ENCODE measurements around the gene MED8. TPM values are rescaled to one million over a fixed set of nuclear protein-coding genes. Genes with fewer than 3 reads are reported as not detected.

The MED8 gene
- total and polyA plus RNA-seq, 5 donors from 2014 or later, result 18.4 to 51.3 (median 45.9) TPM

DNA sequence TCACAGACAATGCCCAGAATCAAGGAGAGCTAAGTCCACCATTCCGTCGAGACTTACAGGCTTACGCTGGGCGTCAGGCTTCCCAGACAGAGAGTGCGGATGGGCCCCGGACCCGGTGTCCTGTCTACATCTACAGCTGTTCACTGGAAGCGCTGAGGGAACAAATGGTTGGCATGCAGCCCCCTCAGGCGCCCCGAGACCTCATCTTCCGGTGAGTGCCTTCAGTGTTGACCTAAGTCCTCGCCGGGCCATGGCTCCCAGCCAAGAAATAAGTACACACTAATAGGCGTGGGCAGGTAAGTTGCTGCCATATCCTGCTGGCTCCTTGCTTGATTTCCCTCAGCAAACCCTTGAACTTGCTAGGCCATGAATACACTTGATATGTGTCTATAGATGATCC is 37.9 kb upstream of the MED8 start:
- H3K4me1 Mint-ChIP-seq, result peaks cover 0 to 4% (median 0%) of the 10 kb centered on the region in 4 donors
- peaks cover 0 to 1% (median 0%) of the 10 kb centered on the region in 7 donors for H3K9me3 Mint-ChIP-seq
- H3K27ac Mint-ChIP-seq, result peak overlapping the region in 1 of 3 donors; percentile 87
- peaks cover 52% of the 10 kb centered on the region for H3K36me3 Mint-ChIP-seq
- peaks cover 83% of the 10 kb centered on the region for H3K36me3 ChIP-seq (ENCODE audit: control insufficient read depth, insufficient read depth, low read length)
- no peaks in the 10 kb centered on the region for H3K9me3 ChIP-seq (ENCODE audit: control insufficient read depth in 2 of 2, low read length in 2 of 2)
- H3K4me3 ChIP-seq (ENCODE audit: low read depth, low read length), result no peak overlapping the region
- DNase-seq, result no peak
- no peak overlapping the region for H3K4me3 Mint-ChIP-seq
- H3K27ac ChIP-seq (ENCODE audit: insufficient read depth, low read length, poor library complexity, severe bottlenecking), result no peak overlapping the region
- no peak for ATAC-seq (ENCODE audit: low read depth in 2 of 2)
- no peaks in the 10 kb centered on the region for H3K27me3 ChIP-seq (ENCODE audit: control insufficient read depth, insufficient read depth, low read length)
- H3K4me1 ChIP-seq (ENCODE audit: control insufficient read depth, insufficient read depth, low read length, poor library complexity, severe bottlenecking), result no peaks in the 10 kb centered on the region
- no peaks in the 10 kb centered on the region for H3K27me3 Mint-ChIP-seq

DNA sequence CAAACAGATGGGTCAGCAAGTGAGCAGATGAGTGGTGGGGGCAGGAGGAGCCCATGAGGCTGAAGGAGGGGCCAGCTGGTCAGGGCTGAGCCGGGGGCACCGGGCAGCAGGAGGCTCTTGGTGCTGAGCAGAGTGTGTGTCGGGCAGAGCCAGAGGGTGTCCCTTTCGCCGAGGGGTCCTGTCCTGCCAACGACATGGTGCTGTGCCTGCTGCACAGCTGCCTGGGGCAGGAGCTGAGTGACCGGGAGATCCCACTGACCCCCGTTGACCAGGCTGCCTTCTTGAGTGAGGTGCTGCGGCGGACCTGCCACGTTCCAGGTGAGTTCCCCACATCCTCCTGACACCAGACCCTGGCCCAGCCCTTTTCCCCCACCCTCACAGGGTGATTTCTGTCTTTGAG is 36.6 kb upstream of the MED8 start:
- no peaks in the 10 kb centered on the region for H3K4me1 ChIP-seq (ENCODE audit: control insufficient read depth, insufficient read depth, low read length, poor library complexity, severe bottlenecking)
- Mint-ChIP-seq H3K4me1 (peaks cover 0 to 4% (median 0%) of the 10 kb centered on the region in 4 donors), H3K9me3 (peaks cover 0 to 1% (median 0%) of the 10 kb centered on the region in 7 donors), H3K36me3 (peaks cover 53% of the 10 kb centered on the region), H3K27me3 (no peaks in the 10 kb centered on the region), H3K27ac (no peak overlapping the region), H3K4me3 (no peak overlapping the region)
- no peak overlapping the region for H3K4me3 ChIP-seq (ENCODE audit: low read depth, low read length)
- no peak for ATAC-seq (ENCODE audit: low read depth in 2 of 2)
- peaks cover 83% of the 10 kb centered on the region for H3K36me3 ChIP-seq (ENCODE audit: control insufficient read depth, insufficient read depth, low read length)
- H3K27ac ChIP-seq (ENCODE audit: insufficient read depth, low read length, poor library complexity, severe bottlenecking), result no peak overlapping the region
- no peaks in the 10 kb centered on the region for H3K9me3 ChIP-seq (ENCODE audit: control insufficient read depth in 2 of 2, low read length in 2 of 2)
- H3K27me3 ChIP-seq (ENCODE audit: control insufficient read depth, insufficient read depth, low read length), result no peaks in the 10 kb centered on the region
- no peak for DNase-seq

DNA sequence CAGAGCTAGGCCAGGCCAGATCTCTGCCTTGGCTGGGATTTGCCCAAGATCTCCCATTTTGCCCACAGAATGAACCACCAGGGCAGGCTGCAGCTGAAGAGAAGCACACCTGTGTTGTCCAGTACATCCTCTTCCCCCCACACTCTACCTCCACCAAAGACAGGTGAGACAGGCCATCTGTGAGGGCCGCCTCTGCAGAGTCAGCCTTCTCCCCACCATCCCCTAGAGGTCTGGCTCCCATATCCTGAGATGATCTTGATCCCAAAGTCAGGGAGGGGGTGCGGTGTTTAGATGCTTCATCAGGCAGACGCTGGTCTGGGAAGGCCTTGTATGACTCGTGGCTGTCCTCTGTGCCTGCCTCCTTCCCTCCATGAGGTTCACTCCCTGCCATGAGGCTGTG is 35.4 kb upstream of the MED8 start:
- Mint-ChIP-seq H3K4me3 (no peak overlapping the region), H3K36me3 (peaks cover 49% of the 10 kb centered on the region), H3K9me3 (peaks cover 0 to 1% (median 0%) of the 10 kb centered on the region in 7 donors), H3K27me3 (no peaks in the 10 kb centered on the region), H3K4me1 (peaks cover 0 to 4% (median 0%) of the 10 kb centered on the region in 4 donors), H3K27ac (no peak overlapping the region)
- no peak overlapping the region for H3K4me3 ChIP-seq (ENCODE audit: low read depth, low read length)
- peaks cover 84% of the 10 kb centered on the region for H3K36me3 ChIP-seq (ENCODE audit: control insufficient read depth, insufficient read depth, low read length)
- ATAC-seq (ENCODE audit: low read depth in 2 of 2), result no peak
- no peaks in the 10 kb centered on the region for H3K27me3 ChIP-seq (ENCODE audit: control insufficient read depth, insufficient read depth, low read length)
- H3K9me3 ChIP-seq (ENCODE audit: control insufficient read depth in 2 of 2, low read length in 2 of 2), result no peaks in the 10 kb centered on the region
- no peaks in the 10 kb centered on the region for H3K4me1 ChIP-seq (ENCODE audit: control insufficient read depth, insufficient read depth, low read length, poor library complexity, severe bottlenecking)
- DNase-seq, result no peak
- no peak overlapping the region for H3K27ac ChIP-seq (ENCODE audit: insufficient read depth, low read length, poor library complexity, severe bottlenecking)

- no peak overlapping the region for H3K4me3 ChIP-seq (ENCODE audit: low read depth, low read length)
- peak overlapping the region in 1 of 3 donors; percentile 62 for H3K27ac Mint-ChIP-seq
- H3K4me1 Mint-ChIP-seq, result peaks cover 0 to 4% (median 0%) of the 10 kb centered on the region in 4 donors
- H3K27ac ChIP-seq (ENCODE audit: insufficient read depth, low read length, poor library complexity, severe bottlenecking), result no peak overlapping the region
- H3K4me1 ChIP-seq (ENCODE audit: control insufficient read depth, insufficient read depth, low read length, poor library complexity, severe bottlenecking), result no peaks in the 10 kb centered on the region
- no peaks in the 10 kb centered on the region for H3K27me3 ChIP-seq (ENCODE audit: control insufficient read depth, insufficient read depth, low read length)
- no peaks in the 10 kb centered on the region for H3K9me3 ChIP-seq (ENCODE audit: control insufficient read depth in 2 of 2, low read length in 2 of 2)
- H3K36me3 Mint-ChIP-seq, result peaks cover 45% of the 10 kb centered on the region
- no peak for ATAC-seq (ENCODE audit: low read depth in 2 of 2)
- no peaks in the 10 kb centered on the region for H3K27me3 Mint-ChIP-seq
- H3K9me3 Mint-ChIP-seq, result peaks cover 0 to 1% (median 0%) of the 10 kb centered on the region in 7 donors
- peak in 1 of 3 donors; percentile 27 for DNase-seq
- H3K36me3 ChIP-seq (ENCODE audit: control insufficient read depth, insufficient read depth, low read length), result peaks cover 85% of the 10 kb centered on the region
- no peak overlapping the region for H3K4me3 Mint-ChIP-seq
These were observed 34.3 kb upstream of the MED8 start for GRCh38 chr1:43423672-43424550.

- Histone ChIP-seq H3K36me3 (ENCODE audit: control insufficient read depth, insufficient read depth, low read length) (peaks cover 85% of the 10 kb centered on the region), H3K4me3 (ENCODE audit: low read depth, low read length) (no peak overlapping the region), H3K27ac (ENCODE audit: insufficient read depth, low read length, poor library complexity, severe bottlenecking) (no peak overlapping the region), H3K27me3 (ENCODE audit: control insufficient read depth, insufficient read depth, low read length) (no peaks in the 10 kb centered on the region), H3K4me1 (ENCODE audit: control insufficient read depth, insufficient read depth, low read length, poor library complexity, severe bottlenecking) (no peaks in the 10 kb centered on the region), H3K9me3 (ENCODE audit: control insufficient read depth in 2 of 2, low read length in 2 of 2) (no peaks in the 10 kb centered on the region)
- DNase-seq, result no peak
- ATAC-seq (ENCODE audit: low read depth in 2 of 2), result no peak
- H3K36me3 Mint-ChIP-seq, result peaks cover 42% of the 10 kb centered on the region
- H3K4me1 Mint-ChIP-seq, result peaks cover 0 to 4% (median 0%) of the 10 kb centered on the region in 4 donors
- peak overlapping the region in 1 of 3 donors; percentile 62 for H3K27ac Mint-ChIP-seq
- H3K27me3 Mint-ChIP-seq, result no peaks in the 10 kb centered on the region
- peaks cover 0 to 1% (median 0%) of the 10 kb centered on the region in 7 donors for H3K9me3 Mint-ChIP-seq
- no peak overlapping the region for H3K4me3 Mint-ChIP-seq
These were observed 33.5 kb upstream of the MED8 start for GRCh38 chr1:43422995-43423671.

DNA sequence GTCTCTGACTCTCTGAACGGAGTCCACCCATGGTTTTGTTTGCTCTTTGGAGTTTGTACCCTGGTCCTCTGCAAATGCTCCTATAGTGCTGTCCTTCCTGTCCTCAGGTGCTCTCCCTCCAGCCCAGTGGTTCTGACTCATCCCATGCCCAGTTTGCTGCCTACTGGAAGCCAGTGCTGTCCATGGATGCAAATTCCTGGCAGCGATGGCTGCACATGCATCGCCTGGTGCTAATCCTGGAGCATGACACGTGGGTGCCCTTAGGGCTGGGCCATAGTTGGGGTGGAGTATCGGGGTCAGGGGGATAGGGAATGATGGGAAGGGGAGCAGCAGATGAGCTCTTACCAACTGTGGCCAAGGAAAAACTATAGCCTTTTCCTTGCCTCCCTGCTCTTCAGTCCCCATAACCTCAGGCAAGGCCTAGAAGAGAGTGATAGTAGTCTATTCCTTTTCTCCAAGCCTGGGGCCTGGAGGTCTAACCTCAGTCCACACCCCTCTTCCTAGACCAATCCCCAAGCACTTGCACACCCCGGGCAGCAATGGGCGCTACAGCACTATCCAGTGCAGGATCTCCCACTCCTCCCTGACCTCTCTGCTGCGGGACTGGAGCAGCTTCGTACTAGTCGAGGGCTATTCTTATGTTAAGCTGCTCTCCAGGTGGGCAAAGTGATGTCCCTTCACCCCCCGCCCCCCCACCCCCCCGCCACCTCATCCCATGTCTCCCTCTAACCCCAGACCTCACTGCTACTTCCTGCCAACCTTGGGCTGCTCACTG is 32.6 kb upstream of the MED8 start:
- H3K27ac Mint-ChIP-seq, result peak overlapping the region in 1 of 3 donors; percentile 65
- no peaks in the 10 kb centered on the region for H3K4me1 ChIP-seq (ENCODE audit: control insufficient read depth, insufficient read depth, low read length, poor library complexity, severe bottlenecking)
- no peaks in the 10 kb centered on the region for H3K9me3 ChIP-seq (ENCODE audit: control insufficient read depth in 2 of 2, low read length in 2 of 2)
- no peaks in the 10 kb centered on the region for H3K27me3 ChIP-seq (ENCODE audit: control insufficient read depth, insufficient read depth, low read length)
- peaks cover 35% of the 10 kb centered on the region for H3K36me3 Mint-ChIP-seq
- H3K9me3 Mint-ChIP-seq, result peaks cover 0 to 1% (median 0%) of the 10 kb centered on the region in 7 donors
- no peak for ATAC-seq (ENCODE audit: low read depth in 2 of 2)
- no peaks in the 10 kb centered on the region for H3K27me3 Mint-ChIP-seq
- DNase-seq, result no peak
- H3K36me3 ChIP-seq (ENCODE audit: control insufficient read depth, insufficient read depth, low read length), result peaks cover 85% of the 10 kb centered on the region
- H3K4me3 ChIP-seq (ENCODE audit: low read depth, low read length), result no peak overlapping the region
- no peak overlapping the region for H3K27ac ChIP-seq (ENCODE audit: insufficient read depth, low read length, poor library complexity, severe bottlenecking)
- no peak overlapping the region for H3K4me3 Mint-ChIP-seq
- H3K4me1 Mint-ChIP-seq, result peaks cover 0 to 4% (median 0%) of the 10 kb centered on the region in 4 donors

DNA sequence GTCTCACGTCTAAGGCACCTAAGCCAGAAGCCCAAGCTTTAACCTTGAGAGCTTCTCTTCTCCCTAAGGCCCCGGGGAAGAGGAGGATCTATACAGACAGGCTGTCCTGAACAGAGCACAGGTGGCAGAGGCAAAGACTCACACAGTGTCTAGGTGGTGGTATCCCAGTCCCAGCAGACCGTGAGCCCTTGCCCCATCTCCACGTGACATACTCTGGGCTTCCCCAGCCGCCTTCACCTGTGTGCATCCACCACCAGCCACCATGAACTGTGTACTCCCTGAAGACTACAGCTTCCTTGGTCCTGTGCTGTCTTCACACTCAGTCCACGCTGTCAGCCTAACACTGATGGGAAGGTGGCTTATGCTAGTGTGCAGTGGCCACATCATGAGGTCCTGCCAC is 31.8 kb upstream of the MED8 start:
- Mint-ChIP-seq H3K27me3 (no peaks in the 10 kb centered on the region), H3K4me3 (no peak overlapping the region), H3K4me1 (peaks cover 0 to 2% (median 0%) of the 10 kb centered on the region in 4 donors), H3K9me3 (peaks cover 0 to 1% (median 0%) of the 10 kb centered on the region in 7 donors), H3K36me3 (peaks cover 29% of the 10 kb centered on the region), H3K27ac (no peak overlapping the region)
- no peak overlapping the region for H3K27ac ChIP-seq (ENCODE audit: insufficient read depth, low read length, poor library complexity, severe bottlenecking)
- peaks cover 84% of the 10 kb centered on the region for H3K36me3 ChIP-seq (ENCODE audit: control insufficient read depth, insufficient read depth, low read length)
- no peaks in the 10 kb centered on the region for H3K9me3 ChIP-seq (ENCODE audit: control insufficient read depth in 2 of 2, low read length in 2 of 2)
- no peak for ATAC-seq (ENCODE audit: low read depth in 2 of 2)
- no peaks in the 10 kb centered on the region for H3K27me3 ChIP-seq (ENCODE audit: control insufficient read depth, insufficient read depth, low read length)
- no peak for DNase-seq
- no peaks in the 10 kb centered on the region for H3K4me1 ChIP-seq (ENCODE audit: control insufficient read depth, insufficient read depth, low read length, poor library complexity, severe bottlenecking)
- H3K4me3 ChIP-seq (ENCODE audit: low read depth, low read length), result no peak overlapping the region
